ENCODE data around the gene AGAP6. TPM values are rescaled to one million over a fixed set of nuclear protein-coding genes. Genes with fewer than 3 reads are reported as not detected.
"Not testable (repeated sequence)": the region's sequence is repeated elsewhere in the genome, so short reads cannot be mapped to it uniquely, and the experiment has no call there.

The AGAP6 gene
- polyA plus RNA-seq, 3 donors = 15.6 to 38.8 (median 17.5) TPM

- DNase-seq (ENCODE audit: extremely low read depth in 1 of 11, low read depth in 9 of 11, low spot score in 4 of 11) = not testable (repeated sequence)
Observed at GRCh38 chr10:50017646-50018045, 29.4 kb downstream of the AGAP6 start.

GRCh38 chr10:50019279-50019678 is 31.1 kb downstream of the AGAP6 start:
- not testable (repeated sequence) for DNase-seq (ENCODE audit: extremely low read depth in 1 of 11, low read depth in 9 of 11, low spot score in 4 of 11)

- not testable (repeated sequence) for DNase-seq (ENCODE audit: extremely low read depth in 1 of 11, low read depth in 9 of 11, low spot score in 4 of 11)
Observed at GRCh38 chr10:50020451-50021024, 32.3 kb downstream of the AGAP6 start.

GRCh38 chr10:50021646-50022045 is 33.4 kb downstream of the AGAP6 start:
- DNase-seq (ENCODE audit: extremely low read depth in 1 of 11, low read depth in 9 of 11, low spot score in 4 of 11) = no peak

GRCh38 chr10:50024716-50025383 is 36.6 kb downstream of the AGAP6 start:
- not testable (repeated sequence) for DNase-seq (ENCODE audit: extremely low read depth in 1 of 11, low read depth in 9 of 11, low spot score in 4 of 11)

- no peak for DNase-seq (ENCODE audit: extremely low read depth in 1 of 11, low read depth in 9 of 11, low spot score in 4 of 11)
Observed at GRCh38 chr10:50025627-50026026, 37.4 kb downstream of the AGAP6 start.

- DNase-seq (ENCODE audit: extremely low read depth in 1 of 11, low read depth in 9 of 11, low spot score in 4 of 11) = no peak
Observed at GRCh38 chr10:50027195-50027594, 39.0 kb downstream of the AGAP6 start.

GRCh38 chr10:50033481-50033880 is 45.3 kb downstream of the AGAP6 start:
- DNase-seq (ENCODE audit: extremely low read depth in 1 of 11, low read depth in 9 of 11, low spot score in 4 of 11) = no peak

GRCh38 chr10:50035337-50035736 is 47.1 kb downstream of the AGAP6 start:
- not testable (repeated sequence) for DNase-seq (ENCODE audit: extremely low read depth in 1 of 11, low read depth in 9 of 11, low spot score in 4 of 11)

- no peak for DNase-seq (ENCODE audit: extremely low read depth in 1 of 11, low read depth in 9 of 11, low spot score in 4 of 11)
Observed at GRCh38 chr10:50044941-50045664, 56.9 kb downstream of the AGAP6 start.

- DNase-seq (ENCODE audit: extremely low read depth in 1 of 11, low read depth in 9 of 11, low spot score in 4 of 11) = not testable (repeated sequence)
Observed at GRCh38 chr10:50046457-50046856, 58.3 kb downstream of the AGAP6 start.

GRCh38 chr10:50047594-50047993 is 59.4 kb downstream of the AGAP6 start:
- DNase-seq (ENCODE audit: extremely low read depth in 1 of 11, low read depth in 9 of 11, low spot score in 4 of 11) = not testable (repeated sequence)

- DNase-seq (ENCODE audit: extremely low read depth in 1 of 11, low read depth in 9 of 11, low spot score in 4 of 11) = not testable (repeated sequence)
Observed at GRCh38 chr10:50051995-50052660, 63.9 kb downstream of the AGAP6 start.

GRCh38 chr10:50052778-50053376 is 64.7 kb downstream of the AGAP6 start:
- not testable (repeated sequence) for DNase-seq (ENCODE audit: extremely low read depth in 1 of 11, low read depth in 9 of 11, low spot score in 4 of 11)

GRCh38 chr10:50055494-50056292 is 67.5 kb downstream of the AGAP6 start:
- not testable (repeated sequence) for DNase-seq (ENCODE audit: extremely low read depth in 1 of 11, low read depth in 9 of 11, low spot score in 4 of 11)

GRCh38 chr10:50056654-50057053 is 68.4 kb downstream of the AGAP6 start:
- not testable (repeated sequence) for DNase-seq (ENCODE audit: extremely low read depth in 1 of 11, low read depth in 9 of 11, low spot score in 4 of 11)

- DNase-seq (ENCODE audit: extremely low read depth in 1 of 11, low read depth in 9 of 11, low spot score in 4 of 11) = not testable (repeated sequence)
Observed at GRCh38 chr10:50058727-50059126, 70.5 kb downstream of the AGAP6 start.

GRCh38 chr10:50059946-50060345 is 71.7 kb downstream of the AGAP6 start:
- not testable (repeated sequence) for DNase-seq (ENCODE audit: extremely low read depth in 1 of 11, low read depth in 9 of 11, low spot score in 4 of 11)

Measured in renal cortex interstitium (tissue), 11 donors.